HepG2 (cell line): ENCODE data around the gene ARHGEF39. TPM values are rescaled to one million over a fixed set of nuclear protein-coding genes. Genes with fewer than 3 reads are reported as not detected.

Experiments
- ATF1 ChIP-seq: IDR thresholded peaks from 2 replicates; pipeline ENCODE4 v1.6.1; 2016; ENCODE audit warnings: mild to moderate bottlenecking, control low read depth
- ATF4 ChIP-seq, 2 experiments: fragments of 450-650 bp in 1 of 2; sonication (generic) in 1 of 2; formaldehyde crosslinking; IDR thresholded peaks; 2 replicates each; pipeline versions ENCODE4 v1.5.0 to v1.8.0; 2020 to 2022; ENCODE audit warnings: mild to moderate bottlenecking in 1 of 2, missing genetic modification reagents in 1 of 2
- FLYWCH1 ChIP-seq: sonication (generic); formaldehyde crosslinking; IDR thresholded peaks from 2 replicates; pipeline ENCODE4 v1.8.1; 2023; ENCODE audit warnings: mild to moderate bottlenecking, missing genetic modification reagents
- KAT7 ChIP-seq: IDR thresholded peaks from 2 replicates; pipeline ENCODE4 v1.6.1; 2018; ENCODE audit warnings: borderline replicate concordance, missing compliant biosample characterization
- MNT ChIP-seq: fragments of 450-650 bp; IDR thresholded peaks from 2 replicates; pipeline ENCODE4 v1.6.1; 2016
- SIN3B ChIP-seq: fragments of 150-350 bp; IDR thresholded peaks from 2 replicates; pipeline ENCODE4 v1.6.1; 2014; ENCODE audit warnings: low read length
- TBX3 ChIP-seq: fragments of 450-650 bp; IDR thresholded peaks from 2 replicates; pipeline ENCODE4 v1.6.1; 2017; ENCODE audit warnings: antibody characterized with exemption, mild to moderate bottlenecking, inconsistent platforms, borderline replicate concordance
- UBTF ChIP-seq: sonication (generic); formaldehyde crosslinking; IDR thresholded peaks from 2 replicates; pipeline ENCODE4 v1.4.0; 2020; ENCODE audit warnings: mild to moderate bottlenecking, missing genetic modification reagents
- ZBTB1 ChIP-seq: sonication (generic); formaldehyde crosslinking; IDR thresholded peaks from 2 replicates; pipeline ENCODE4 v1.4.0; 2020; ENCODE audit warnings: missing genetic modification reagents, borderline replicate concordance
- ZNF224 ChIP-seq: sonication (generic); formaldehyde crosslinking; IDR thresholded peaks from 2 replicates; pipeline ENCODE4 v1.5.0; 2020; ENCODE audit warnings: mild to moderate bottlenecking, missing genetic modification reagents
- ZNF362 ChIP-seq: sonication (generic); formaldehyde crosslinking; IDR thresholded peaks from 2 replicates; pipeline ENCODE4 v1.4.0; 2020; ENCODE audit warnings: missing genetic modification reagents, mild to moderate bottlenecking, borderline replicate concordance
- ZNF646 ChIP-seq: sonication (generic); formaldehyde crosslinking; IDR thresholded peaks from 2 replicates; pipeline ENCODE4 v1.9.0; 2021; ENCODE audit warnings: mild to moderate bottlenecking, missing genetic modification reagents
- ZNF850 ChIP-seq: sonication (generic); formaldehyde crosslinking; conservative IDR thresholded peaks from 2 replicates; pipeline ENCODE4 v1.9.0; 2021; ENCODE audit warnings: mild to moderate bottlenecking, missing genetic modification reagents
- polyA plus RNA-seq, 8 experiments: library from polyadenylated mRNA; depleted of rRNA in 3 of 8; stranded (reverse) in 7 of 8; unstranded in 1 of 8; fragments of >200 nt; fragmentation: Illumina TruSeq in 4 of 8; extraction: Trizol in 4 of 8; gene quantifications; 2 replicates each; pipeline versions ENCODE4 v1.2.1 to v1.2.3, GENCODE V29; 2011 to 2016; ENCODE audit warnings: low read depth in 4 of 8, missing spikeins in 1 of 8, mixed read lengths in 1 of 8; ENCODE audit not compliant: insufficient read depth in 1 of 8
- total RNA-seq, 5 experiments: library from RNA; depleted of rRNA; stranded (reverse); fragments of >200 nt; fragmentation: Illumina TruSeq; extraction: Trizol; gene quantifications; 2 replicates each; pipeline ENCODE4 v1.2.3, GENCODE V29; 2016; ENCODE audit warnings: low read depth in 1 of 5

Gene ARHGEF39
- total and polyA plus RNA-seq, 2 of the 13 experiments (the other 11 are each of a cell fraction or from before 2014, with no cell fraction given), result 11.2 to 12.3 TPM

GRCh38 chr9:35646533-35647265 is 18.3 kb downstream of the ARHGEF39 start (continued):
- TF ChIP-seq ZNF646 (CRISPR knock-in tag) (no peak), ATF4 (CRISPR knock-in tag; IDR thresholded peaks at IDR 0.05) (no peak), ZNF850 (CRISPR knock-in tag) (no peak), MNT (no peak), SIN3B (0 out of 2 replicates have a peak, but pooled peaks have one; percentile 14), FLYWCH1 (CRISPR knock-in tag) (no peak), ZNF224 (CRISPR knock-in tag) (no peak), ZNF362 (no peak), TBX3 (no peak), UBTF (CRISPR knock-in tag) (peak; percentile 75), KAT7 (CRISPR knock-in tag) (peak; percentile 59; the same call in 1 of the 2 replicates), ATF1 (CRISPR knock-in tag) (no peak), ZBTB1 (CRISPR knock-in tag) (no peak)
